Endothelial cell of umbilical vein (primary cell): ENCODE data around the gene APBB1. TPM values are rescaled to one million over a fixed set of nuclear protein-coding genes. Genes with fewer than 3 reads are reported as not detected.

Source experiments
- BruUV-seq: library from RNA; stranded (reverse); fragments of 400-500 nt; replicated peaks from 2 replicates; lab custom pipeline; 2021; lab: Mats Ljungman, UMichigan
- CTCF ChIA-PET: fragments of 300-600, 350-600 bp; sonication (Branson Sonifier 250); formaldehyde crosslinking; loops from one replicate; lab custom pipeline; 2021; ENCODE audit warnings: antibody characterized with exemption, inconsistent platforms; lab: Charles Lee
- POLR2A ChIA-PET: fragments of 300-600, 350-600 bp; sonication (Branson Sonifier 250); formaldehyde crosslinking; loops from one replicate; lab custom pipeline; 2021; ENCODE audit warnings: antibody characterized with exemption, inconsistent platforms; lab: Charles Lee
- DNase-seq: peaks from one replicate; pipeline ENCODE4 v3.0.0-alpha.2; 2011; ENCODE audit warnings: low read depth, low spot score
- FAIRE-seq: peaks from 2 replicates; lab custom pipeline; 2011; peaks lifted over from hg19 to GRCh38; lab: Jason Lieb, UNC
- H2AFZ ChIP-seq: 2 replicates; pipeline ENCODE4 v1.6.0; 2012; ENCODE audit warnings: low read depth, low read length, control low read depth, inconsistent platforms
- H3K27ac ChIP-seq: 2 replicates; pipeline ENCODE4 v1.5.1; 2011; ENCODE audit warnings: low read depth, mild to moderate bottlenecking, control low read depth, low read length, moderate library complexity; ENCODE audit not compliant: insufficient read depth
- H3K27me3 ChIP-seq, 2 experiments: 2 replicates each; pipeline versions ENCODE4 v1.6.0 to v1.6.1; 2011; ENCODE audit warnings: low read length in 2 of 2, mixed read lengths in 1 of 2; ENCODE audit not compliant: control insufficient read depth in 2 of 2, insufficient read depth in 2 of 2
- H3K36me3 ChIP-seq, 2 experiments: 2 replicates in 1 of 2; 3 replicates in 1 of 2; pipeline ENCODE4 v1.5.1; 2011; ENCODE audit warnings: low read length in 2 of 2, mild to moderate bottlenecking in 1 of 2, moderate library complexity in 1 of 2; ENCODE audit not compliant: control insufficient read depth in 2 of 2, insufficient read depth in 2 of 2; ENCODE audit errors: extremely low read depth in 1 of 2
- H3K4me1 ChIP-seq: 3 replicates; pipeline ENCODE4 v1.5.1; 2011; ENCODE audit warnings: mild to moderate bottlenecking, low read length; ENCODE audit not compliant: control insufficient read depth, insufficient read depth; ENCODE audit errors: extremely low read depth
- H3K4me2 ChIP-seq: 2 replicates; pipeline ENCODE4 v1.6.1; 2011; ENCODE audit warnings: low read length, control low read depth, mixed read lengths; ENCODE audit not compliant: insufficient read depth
- H3K4me3 ChIP-seq, 3 experiments: fragments of 200-600 bp in 1 of 3; sonication (generic), shearing (Covaris generic) in 1 of 3; replicated peaks in 1 of 3; 2 replicates each; pipeline ENCODE4 v1.5.1; 2011 to 2016; ENCODE audit warnings: control low read depth in 3 of 3, low read length in 3 of 3, mild to moderate bottlenecking in 2 of 3, inconsistent platforms in 1 of 3, low read depth in 1 of 3, moderate library complexity in 1 of 3; ENCODE audit not compliant: insufficient read depth in 1 of 3
- H3K79me2 ChIP-seq: 2 replicates; pipeline ENCODE4 v1.6.0; 2012; ENCODE audit warnings: low read length, inconsistent platforms; ENCODE audit not compliant: control insufficient read depth, insufficient read depth
- H3K9ac ChIP-seq: replicated peaks from 2 replicates; pipeline ENCODE3; 2011; ENCODE audit warnings: low read length, control low read depth; ENCODE audit not compliant: insufficient read depth; ENCODE audit errors: extremely low read depth
- H3K9me1 ChIP-seq: replicated peaks from 3 replicates; pipeline ENCODE4 v1.6.0; 2011; ENCODE audit warnings: mild to moderate bottlenecking, low read length; ENCODE audit not compliant: control insufficient read depth, insufficient read depth; ENCODE audit errors: extremely low read depth
- H3K9me3 ChIP-seq: replicated peaks from 2 replicates; pipeline ENCODE4 v1.5.1; 2012; ENCODE audit warnings: low read length, inconsistent platforms; ENCODE audit not compliant: control insufficient read depth, insufficient read depth
- H4K20me1 ChIP-seq: replicated peaks from 2 replicates; pipeline ENCODE3; 2011; ENCODE audit warnings: mild to moderate bottlenecking, low read length; ENCODE audit not compliant: control insufficient read depth, insufficient read depth; ENCODE audit errors: extremely low read depth
- EZH2 ChIP-seq: IDR thresholded peaks from 2 replicates; pipeline ENCODE4 v1.6.1; 2012; ENCODE audit warnings: borderline replicate concordance, low read depth, mild to moderate bottlenecking, moderate library complexity, low read length, inconsistent platforms; ENCODE audit not compliant: severe bottlenecking
- FOS ChIP-seq: IDR thresholded peaks from 2 replicates; pipeline ENCODE4 v1.6.1; 2011; ENCODE audit warnings: mild to moderate bottlenecking, low read length, moderate library complexity, borderline replicate concordance; ENCODE audit not compliant: insufficient read depth
- GATA2 ChIP-seq: IDR thresholded peaks from 2 replicates; pipeline ENCODE4 v1.7.0; 2011; ENCODE audit warnings: low read depth, mild to moderate bottlenecking, moderate library complexity, mixed read lengths, low read length; ENCODE audit not compliant: insufficient read length, insufficient read depth
- JUN ChIP-seq: IDR thresholded peaks from 2 replicates; pipeline ENCODE4 v1.6.1; 2011; ENCODE audit warnings: borderline replicate concordance, low read depth; ENCODE audit not compliant: insufficient read length, insufficient read depth
- MYC ChIP-seq: IDR thresholded peaks from one replicate; pipeline ENCODE4 v1.6.1; 2011; ENCODE audit warnings: mild to moderate bottlenecking, low read depth, low read length
- POLR2A ChIP-seq: IDR thresholded peaks from 2 replicates; pipeline ENCODE4 v1.6.1; 2012; ENCODE audit warnings: low read depth, mild to moderate bottlenecking, control low read depth, low read length
- POLR2AphosphoS5 ChIP-seq: IDR thresholded peaks from 2 replicates; pipeline ENCODE4 v1.6.1; 2012; ENCODE audit warnings: low read depth, mild to moderate bottlenecking, control low read depth, low read length, moderate library complexity; ENCODE audit not compliant: insufficient read depth
- dilution Hi-C: fragments of 300-500 bp; cut with MboI; formaldehyde crosslinking; loops from one replicate; pipeline ENCODE4 v1.15.0; 2019; ENCODE audit warnings: low sequenced_read_pairs; ENCODE audit not compliant: extremely low pct_ligation_motif_present
- intact Hi-C: fragments of 100-400 bp; cut with micrococcal nuclease; formaldehyde crosslinking; loops from one replicate; pipeline ENCODE4 v1.10.0; 2022
- polyA plus RNA-seq, 4 experiments: library from polyadenylated mRNA; depleted of rRNA in 3 of 4; stranded (reverse) in 3 of 4; unstranded in 1 of 4; fragments of >200 nt; gene quantifications; 2 replicates each; pipeline versions ENCODE4 v1.2.1 to v1.2.3, GENCODE V29; 2011 to 2012; ENCODE audit warnings: missing spikeins in 1 of 4
- total RNA-seq: library from RNA; stranded (reverse); gene quantifications from 2 replicates; pipeline ENCODE4 v1.2.3, GENCODE V29; 2021
- TF ChIP-seq, protein P1 (sequence below): IDR thresholded peaks from 2 replicates; pipeline ENCODE4 v1.6.1; 2011; ENCODE audit not compliant: insufficient read depth, insufficient read length
- TF ChIP-seq, protein P2 (sequence below), 2 donors: IDR thresholded peaks; 1 replicate in 1 of 2; 2 replicates in 1 of 2; pipeline ENCODE4 v1.5.1; 2011; ENCODE audit warnings: low read length in 2 of 2, mild to moderate bottlenecking in 2 of 2, moderate library complexity in 2 of 2, control low read depth in 1 of 2, inconsistent platforms in 1 of 2, low read depth in 1 of 2; ENCODE audit not compliant: insufficient read depth in 1 of 2; ENCODE audit errors: extremely low read depth in 1 of 2

The APBB1 gene
- total and polyA plus RNA-seq, 2 donors (not counting 3 experiments of a cell fraction or from before 2014, with no cell fraction given): 48.0 to 63.5 TPM

DNA sequence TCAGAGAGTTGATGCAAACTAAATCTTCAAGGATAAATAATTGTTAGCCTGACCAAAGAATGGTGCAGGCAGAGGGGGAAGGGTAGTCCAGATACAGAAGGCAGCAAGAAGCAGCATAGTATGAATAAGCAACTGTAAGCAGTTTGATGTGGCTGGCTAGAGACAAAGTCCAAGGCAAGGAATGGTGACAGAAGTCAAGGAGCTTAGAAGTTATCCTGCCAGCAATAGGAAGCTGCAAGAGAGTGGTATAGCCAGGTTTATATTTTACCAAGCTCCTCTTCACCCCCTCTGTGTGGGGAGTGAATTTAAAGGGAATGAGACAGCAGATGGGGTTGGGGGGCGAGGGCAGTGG lies 40.2 kb upstream of the APBB1 start:
- BruUV-seq: no TSS peak
- Histone ChIP-seq H3K9me1 (no peaks in the 10 kb centered on the region), H4K20me1 (no peaks in the 10 kb centered on the region), H3K36me3 (peaks cover 0 to 36% of the 10 kb centered on the region in 2 experiments), H3K4me2 (no peak overlapping the region), H3K9ac (no peak overlapping the region), H3K9me3 (no peaks in the 10 kb centered on the region), H3K4me3 (no peak overlapping the region), H3K4me1 (no peaks in the 10 kb centered on the region), H2AFZ (no peak overlapping the region), H3K27me3 (no peaks in the 10 kb centered on the region), H3K27ac (no peak overlapping the region), H3K79me2 (no peaks in the 10 kb centered on the region)
- dilution Hi-C loops (no loop called here), intact Hi-C loops (no loop called here)
- no peak for TF ChIP-seq JUN
- no peak for TF ChIP-seq FOS
- TF ChIP-seq POLR2AphosphoS5: no peak
- no peak for TF ChIP-seq MYC
- TF ChIP-seq, protein P1, sequence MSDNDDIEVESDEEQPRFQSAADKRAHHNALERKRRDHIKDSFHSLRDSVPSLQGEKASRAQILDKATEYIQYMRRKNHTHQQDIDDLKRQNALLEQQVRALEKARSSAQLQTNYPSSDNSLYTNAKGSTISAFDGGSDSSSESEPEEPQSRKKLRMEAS: no peak
- no peak for TF ChIP-seq EZH2
- no peak for TF ChIP-seq POLR2A
- no peak for TF ChIP-seq GATA2
- TF ChIP-seq, protein P2, sequence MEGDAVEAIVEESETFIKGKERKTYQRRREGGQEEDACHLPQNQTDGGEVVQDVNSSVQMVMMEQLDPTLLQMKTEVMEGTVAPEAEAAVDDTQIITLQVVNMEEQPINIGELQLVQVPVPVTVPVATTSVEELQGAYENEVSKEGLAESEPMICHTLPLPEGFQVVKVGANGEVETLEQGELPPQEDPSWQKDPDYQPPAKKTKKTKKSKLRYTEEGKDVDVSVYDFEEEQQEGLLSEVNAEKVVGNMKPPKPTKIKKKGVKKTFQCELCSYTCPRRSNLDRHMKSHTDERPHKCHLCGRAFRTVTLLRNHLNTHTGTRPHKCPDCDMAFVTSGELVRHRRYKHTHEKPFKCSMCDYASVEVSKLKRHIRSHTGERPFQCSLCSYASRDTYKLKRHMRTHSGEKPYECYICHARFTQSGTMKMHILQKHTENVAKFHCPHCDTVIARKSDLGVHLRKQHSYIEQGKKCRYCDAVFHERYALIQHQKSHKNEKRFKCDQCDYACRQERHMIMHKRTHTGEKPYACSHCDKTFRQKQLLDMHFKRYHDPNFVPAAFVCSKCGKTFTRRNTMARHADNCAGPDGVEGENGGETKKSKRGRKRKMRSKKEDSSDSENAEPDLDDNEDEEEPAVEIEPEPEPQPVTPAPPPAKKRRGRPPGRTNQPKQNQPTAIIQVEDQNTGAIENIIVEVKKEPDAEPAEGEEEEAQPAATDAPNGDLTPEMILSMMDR (IDR thresholded peaks at IDR 0.05; ENCODE audit: extremely low read depth in 1 of 2, insufficient read depth in 1 of 2, low read depth in 1 of 2, low read length in 2 of 2): no peak
- FAIRE-seq (no peak), DNase-seq (no peak)
- ChIA-PET CTCF (interaction anchor here (1.1 to 2.0 kb wide), 4 partner anchors 13 to 80 kb away, joined by 3 to 13 read pairs (median 6); no protein-coding TSS in a partner anchor), POLR2A (no interaction called here)
